HFF-Myc (cell line): ENCODE data around the gene PTEN.
"Not testable (repeated sequence)": the region's sequence is repeated elsewhere in the genome, so short reads cannot be mapped to it uniquely, and the experiment has no call there.

Experiments
- DNase-seq: peaks from one replicate; pipeline ENCODE4 v3.0.0-alpha.2; 2011; ENCODE audit warnings: low read depth; ENCODE audit errors: extremely low read depth
- H3K4me3 ChIP-seq: replicated peaks from 2 replicates; pipeline ENCODE4 v1.5.1; 2011; ENCODE audit warnings: low read depth, mild to moderate bottlenecking, control low read depth, low read length
- TF ChIP-seq, protein P1 (sequence below): IDR thresholded peaks from 2 replicates; pipeline ENCODE4 v1.5.1; 2012; ENCODE audit warnings: mild to moderate bottlenecking, low read depth, low read length, control low read depth; ENCODE audit errors: missing control alignments

Gene PTEN

DNA sequence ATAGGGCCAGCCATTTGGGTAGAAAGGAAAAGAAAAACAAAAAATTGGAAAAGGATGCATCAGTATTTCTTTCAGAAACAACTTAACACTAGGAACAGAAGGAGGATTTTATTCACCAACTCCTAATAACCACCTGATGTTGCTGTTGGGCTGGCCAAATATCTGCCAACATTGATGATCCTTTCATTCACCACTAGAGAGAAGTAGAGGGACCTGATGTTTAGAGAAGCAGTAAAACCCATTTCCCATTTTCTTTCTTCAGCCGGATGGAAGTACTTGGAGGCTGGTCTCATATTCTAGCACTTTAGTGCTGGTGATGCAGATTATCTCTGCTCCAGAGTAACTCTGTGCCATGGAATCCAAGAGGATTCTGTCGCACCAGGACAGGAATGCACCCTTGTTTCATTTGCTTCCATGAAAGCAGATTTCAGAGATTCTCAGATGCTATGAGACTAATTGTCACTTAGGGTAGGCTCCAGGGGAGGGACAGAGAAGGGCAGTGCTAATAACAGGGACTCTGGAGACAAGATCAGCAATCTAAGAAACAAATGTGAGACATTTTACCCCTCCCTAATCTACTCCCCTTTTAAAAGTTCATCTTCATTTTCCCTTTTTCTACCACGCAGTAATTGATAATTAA, 3.1 kb upstream of the PTEN start:
- H3K4me3 ChIP-seq = no peak overlapping the region
- TF ChIP-seq, protein P1, sequence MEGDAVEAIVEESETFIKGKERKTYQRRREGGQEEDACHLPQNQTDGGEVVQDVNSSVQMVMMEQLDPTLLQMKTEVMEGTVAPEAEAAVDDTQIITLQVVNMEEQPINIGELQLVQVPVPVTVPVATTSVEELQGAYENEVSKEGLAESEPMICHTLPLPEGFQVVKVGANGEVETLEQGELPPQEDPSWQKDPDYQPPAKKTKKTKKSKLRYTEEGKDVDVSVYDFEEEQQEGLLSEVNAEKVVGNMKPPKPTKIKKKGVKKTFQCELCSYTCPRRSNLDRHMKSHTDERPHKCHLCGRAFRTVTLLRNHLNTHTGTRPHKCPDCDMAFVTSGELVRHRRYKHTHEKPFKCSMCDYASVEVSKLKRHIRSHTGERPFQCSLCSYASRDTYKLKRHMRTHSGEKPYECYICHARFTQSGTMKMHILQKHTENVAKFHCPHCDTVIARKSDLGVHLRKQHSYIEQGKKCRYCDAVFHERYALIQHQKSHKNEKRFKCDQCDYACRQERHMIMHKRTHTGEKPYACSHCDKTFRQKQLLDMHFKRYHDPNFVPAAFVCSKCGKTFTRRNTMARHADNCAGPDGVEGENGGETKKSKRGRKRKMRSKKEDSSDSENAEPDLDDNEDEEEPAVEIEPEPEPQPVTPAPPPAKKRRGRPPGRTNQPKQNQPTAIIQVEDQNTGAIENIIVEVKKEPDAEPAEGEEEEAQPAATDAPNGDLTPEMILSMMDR = peak; percentile 43
- DNase-seq = peak; percentile 66

- TF ChIP-seq, protein P1 = no peak
- no peak for DNase-seq
- H3K4me3 ChIP-seq = peak overlapping the region; percentile 83
Measured at GRCh38 chr10:87860816-87861403, 2.5 kb upstream of the PTEN start.

DNA sequence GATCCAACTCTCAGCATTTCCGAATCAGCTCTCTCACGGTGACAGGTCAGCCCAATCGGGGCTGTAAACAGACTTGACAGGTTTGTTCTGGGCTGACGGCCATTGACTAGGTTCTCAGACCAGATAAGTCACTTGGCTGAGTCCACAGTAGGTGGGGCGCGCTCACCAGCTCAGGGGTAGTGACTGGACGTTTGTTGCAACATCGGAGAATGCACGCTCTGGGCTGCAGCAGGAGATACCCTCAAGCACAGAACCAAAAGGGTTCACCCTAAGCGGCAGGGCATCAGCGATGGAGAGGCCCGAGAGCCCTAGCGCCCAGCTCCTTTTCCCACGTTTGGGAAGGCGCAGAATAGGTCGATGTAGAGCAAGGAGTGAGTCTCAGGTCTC, 1.9 kb upstream of the PTEN start:
- peak overlapping the region; percentile 83 for H3K4me3 ChIP-seq
- TF ChIP-seq, protein P1 = no peak
- DNase-seq = no peak

DNA sequence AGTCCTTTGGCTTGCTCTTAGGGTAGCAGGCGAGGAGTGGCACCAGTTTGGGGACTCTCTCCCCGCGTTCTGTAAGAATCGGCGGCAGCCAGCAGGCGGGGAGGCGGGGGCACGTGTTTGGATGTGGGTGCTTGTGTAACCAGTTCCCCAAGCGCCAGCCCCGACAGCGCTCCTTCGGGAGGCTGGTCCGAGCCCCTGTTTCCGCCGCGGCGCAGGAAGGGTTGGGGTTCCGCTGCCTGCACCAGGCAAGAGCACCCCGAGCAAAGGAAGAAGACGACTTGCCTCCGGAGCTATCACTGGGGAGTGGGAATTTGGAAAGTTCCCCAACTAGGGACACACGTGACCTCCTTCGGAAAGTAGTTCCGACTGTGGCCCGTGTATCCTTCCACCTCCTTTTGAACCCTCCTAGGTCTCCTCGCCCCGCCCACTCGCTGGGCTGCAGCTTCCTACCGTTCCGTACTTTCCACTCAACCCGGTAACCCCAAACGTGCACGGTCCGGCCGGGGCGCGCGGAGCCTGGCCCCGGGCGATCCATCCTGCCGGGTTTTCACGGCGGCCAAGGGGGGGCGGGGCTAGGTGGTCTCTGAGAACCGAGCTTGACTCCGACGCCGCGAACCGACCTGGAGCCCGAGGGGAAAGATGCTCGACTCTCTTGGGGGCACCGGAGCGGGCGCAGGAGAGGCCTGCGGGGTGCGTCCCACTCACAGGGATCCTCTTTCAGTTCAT, 1.3 kb upstream of the PTEN start:
- TF ChIP-seq, protein P1 = no peak

DNA sequence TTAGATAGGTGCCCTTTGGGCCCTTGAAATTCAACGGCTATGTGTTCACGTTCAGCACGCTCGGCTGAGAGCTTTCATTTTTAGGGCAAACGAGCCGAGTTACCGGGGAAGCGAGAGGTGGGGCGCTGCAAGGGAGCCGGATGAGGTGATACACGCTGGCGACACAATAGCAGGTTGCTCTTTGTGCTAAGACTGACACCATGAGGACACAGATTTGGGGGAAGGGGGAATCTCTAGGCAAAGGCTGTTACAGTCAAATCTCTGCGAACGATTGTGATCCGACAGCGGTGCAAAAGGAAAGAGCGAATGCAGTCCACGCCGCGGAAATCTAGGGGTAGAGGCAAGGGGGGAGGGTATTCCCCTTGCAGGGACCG, 759 bp upstream of the PTEN start:
- TF ChIP-seq, protein P1 = no peak
- peak overlapping the region; percentile 83 for H3K4me3 ChIP-seq
- DNase-seq = no peak

More for the DNA sequence above, 1.3 kb upstream of the PTEN start:
- peak; percentile 98 for DNase-seq
- H3K4me3 ChIP-seq = peak overlapping the region; percentile 83

DNA sequence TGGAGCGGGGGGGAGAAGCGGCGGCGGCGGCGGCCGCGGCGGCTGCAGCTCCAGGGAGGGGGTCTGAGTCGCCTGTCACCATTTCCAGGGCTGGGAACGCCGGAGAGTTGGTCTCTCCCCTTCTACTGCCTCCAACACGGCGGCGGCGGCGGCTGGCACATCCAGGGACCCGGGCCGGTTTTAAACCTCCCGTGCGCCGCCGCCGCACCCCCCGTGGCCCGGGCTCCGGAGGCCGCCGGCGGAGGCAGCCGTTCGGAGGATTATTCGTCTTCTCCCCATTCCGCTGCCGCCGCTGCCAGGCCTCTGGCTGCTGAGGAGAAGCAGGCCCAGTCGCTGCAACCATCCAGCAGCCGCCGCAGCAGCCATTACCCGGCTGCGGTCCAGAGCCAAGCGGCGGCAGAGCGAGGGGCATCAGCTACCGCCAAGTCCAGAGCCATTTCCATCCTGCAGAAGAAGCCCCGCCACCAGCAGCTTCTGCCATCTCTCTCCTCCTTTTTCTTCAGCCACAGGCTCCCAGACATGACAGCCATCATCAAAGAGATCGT, 598 bp downstream of the PTEN start:
- DNase-seq = not testable (repeated sequence)
- peak overlapping the region; percentile 83 for H3K4me3 ChIP-seq

- H3K4me3 ChIP-seq = peak overlapping the region; percentile 83
- TF ChIP-seq, protein P1 = no peak
- DNase-seq = no peak
Measured at GRCh38 chr10:87864496-87865059, 1.2 kb downstream of the PTEN start.
